DND-41 (cell line): ENCODE data around the gene XYLT1.

Source experiments
- ATAC-seq: fragments of 200-7000 bp; cut with Tn5 transposase; 3 replicates; pipeline ENCODE4 v1.9.1; 2021; ENCODE audit warnings: low read depth; ENCODE audit not compliant: insufficient read depth
- DNase-seq: peaks from one replicate; pipeline ENCODE4 v3.0.0-alpha.2; 2020
- H2AFZ ChIP-seq: 2 replicates; pipeline ENCODE4 v1.6.0; 2012; ENCODE audit warnings: low read depth, low read length
- H3K27ac ChIP-seq: 2 replicates; pipeline ENCODE4 v1.5.1; 2012; ENCODE audit warnings: low read length, inconsistent platforms
- H3K27me3 ChIP-seq: fragments of 200-600 bp; sonication (generic); 2 replicates; pipeline ENCODE4 v1.6.0; 2012; ENCODE audit warnings: low read length, mild to moderate bottlenecking, inconsistent platforms; ENCODE audit not compliant: insufficient read depth, poor library complexity
- H3K36me3 ChIP-seq: 2 replicates; pipeline ENCODE4 v1.5.1; 2012; ENCODE audit warnings: low read length, inconsistent platforms; ENCODE audit not compliant: insufficient read depth
- H3K4me1 ChIP-seq: 2 replicates; pipeline ENCODE4 v1.5.1; 2012; ENCODE audit warnings: mild to moderate bottlenecking, low read length; ENCODE audit not compliant: insufficient read depth
- H3K4me2 ChIP-seq: 2 replicates; pipeline ENCODE4 v1.6.0; 2012; ENCODE audit warnings: mild to moderate bottlenecking, moderate library complexity, low read length, inconsistent platforms; ENCODE audit not compliant: insufficient read depth
- H3K4me3 ChIP-seq, 2 experiments: fragments of 200-600 bp in 1 of 2; shearing (Covaris generic) in 1 of 2; 2 replicates each; pipeline ENCODE4 v1.5.1; 2012 to 2016; ENCODE audit warnings: inconsistent platforms in 2 of 2, low read length in 2 of 2, mild to moderate bottlenecking in 2 of 2, low read depth in 1 of 2, moderate library complexity in 1 of 2
- H3K79me2 ChIP-seq: 2 replicates; pipeline ENCODE4 v1.6.0; 2012; ENCODE audit warnings: low read length, inconsistent platforms; ENCODE audit not compliant: insufficient read depth
- H3K9ac ChIP-seq: 2 replicates; pipeline ENCODE4 v1.6.0; 2012; ENCODE audit warnings: low read depth, mild to moderate bottlenecking, inconsistent platforms, low read length, moderate library complexity
- H3K9me3 ChIP-seq: 2 replicates; pipeline ENCODE4 v1.5.1; 2012; ENCODE audit warnings: low read length, moderate library complexity, mild to moderate bottlenecking, inconsistent platforms; ENCODE audit not compliant: insufficient read depth, severe bottlenecking
- H4K20me1 ChIP-seq: 2 replicates; pipeline ENCODE4 v1.6.0; 2012; ENCODE audit warnings: low read length; ENCODE audit not compliant: insufficient read depth
- CTCF ChIP-seq: IDR thresholded peaks from 2 replicates; pipeline ENCODE4 v1.5.1; 2012; ENCODE audit warnings: borderline replicate concordance, low read length, moderate library complexity, mild to moderate bottlenecking; ENCODE audit not compliant: poor library complexity, severe bottlenecking; ENCODE audit errors: extremely low read depth
- EZH2 ChIP-seq: IDR thresholded peaks from 3 replicates; pipeline ENCODE4 v1.6.1; 2012; ENCODE audit warnings: borderline replicate concordance, low read depth, mild to moderate bottlenecking, moderate library complexity, low read length, inconsistent platforms; ENCODE audit not compliant: severe bottlenecking

Gene XYLT1

GRCh38 chr16:17450291-17450690 is 20.5 kb downstream of the XYLT1 start:
- no peak overlapping the region for H3K9ac ChIP-seq
- no peak overlapping the region for H3K4me3 ChIP-seq
- no peak for DNase-seq
- no peaks in the 10 kb centered on the region for H3K4me1 ChIP-seq
- H3K27me3 ChIP-seq = no peaks in the 10 kb centered on the region
- no peak overlapping the region for H2AFZ ChIP-seq
- ATAC-seq = no peak
- no peaks in the 10 kb centered on the region for H3K79me2 ChIP-seq
- no peak overlapping the region for H3K27ac ChIP-seq
- no peak overlapping the region for H3K4me2 ChIP-seq
- H3K9me3 ChIP-seq = no peaks in the 10 kb centered on the region
- TF ChIP-seq EZH2 (no peak), CTCF (no peak)
- H3K36me3 ChIP-seq = no peaks in the 10 kb centered on the region
- H4K20me1 ChIP-seq = 0 out of 2 replicates have a peak, but pooled peaks cover 4% of the 10 kb centered on the region

- Histone ChIP-seq H3K4me1 (no peaks in the 10 kb centered on the region), H3K79me2 (no peaks in the 10 kb centered on the region), H3K27me3 (no peaks in the 10 kb centered on the region), H3K36me3 (no peaks in the 10 kb centered on the region), H3K9ac (no peak overlapping the region), H3K9me3 (no peaks in the 10 kb centered on the region), H3K27ac (no peak overlapping the region), H4K20me1 (0 out of 2 replicates have a peak, but pooled peaks cover 4% of the 10 kb centered on the region), H3K4me2 (no peak overlapping the region), H2AFZ (no peak overlapping the region), H3K4me3 (no peak overlapping the region)
- DNase-seq (no peak), ATAC-seq (no peak)
- TF ChIP-seq CTCF = no peak
- no peak for TF ChIP-seq EZH2
Measured at GRCh38 chr16:17448640-17449638, 21.8 kb downstream of the XYLT1 start.

GRCh38 chr16:17447101-17447569 is 23.6 kb downstream of the XYLT1 start:
- ATAC-seq (no peak), DNase-seq (no peak)
- Histone ChIP-seq H2AFZ (no peak overlapping the region), H4K20me1 (0 out of 2 replicates have a peak, but pooled peaks cover 4% of the 10 kb centered on the region), H3K4me2 (no peak overlapping the region), H3K27me3 (no peaks in the 10 kb centered on the region), H3K36me3 (no peaks in the 10 kb centered on the region), H3K4me1 (no peaks in the 10 kb centered on the region), H3K27ac (no peak overlapping the region), H3K79me2 (no peaks in the 10 kb centered on the region), H3K9ac (no peak overlapping the region), H3K9me3 (no peaks in the 10 kb centered on the region), H3K4me3 (no peak overlapping the region)
- TF ChIP-seq CTCF (no peak), EZH2 (no peak)
